Central memory CD4-positive, alpha-beta T cell (primary cell): Measurements from ENCODE around the gene IMPG2.

ENCODE experiments used
- DNase-seq: peaks from one replicate; pipeline ENCODE4 v3.0.0; 2022

IMPG2 gene

DNA sequence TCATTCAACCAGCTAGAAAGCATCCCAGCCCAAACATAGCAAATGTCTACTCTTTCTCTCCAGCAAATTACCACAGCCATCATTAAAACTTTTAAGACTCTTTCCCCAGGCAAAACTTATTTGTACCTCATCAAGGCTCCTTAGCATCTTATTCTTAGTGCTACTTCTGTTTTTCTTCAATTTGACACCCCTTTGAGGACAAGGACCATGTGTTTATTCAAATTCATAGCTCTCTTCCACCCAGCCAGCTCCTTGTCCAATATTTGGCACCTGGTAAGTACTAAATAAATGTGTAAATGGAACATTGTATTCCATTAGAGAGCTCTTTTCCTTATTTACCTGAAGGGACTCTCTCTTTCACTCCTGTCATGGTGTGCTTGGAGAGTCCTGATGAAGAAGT is 89.8 kb downstream of the IMPG2 start:
- no peak for DNase-seq

DNA sequence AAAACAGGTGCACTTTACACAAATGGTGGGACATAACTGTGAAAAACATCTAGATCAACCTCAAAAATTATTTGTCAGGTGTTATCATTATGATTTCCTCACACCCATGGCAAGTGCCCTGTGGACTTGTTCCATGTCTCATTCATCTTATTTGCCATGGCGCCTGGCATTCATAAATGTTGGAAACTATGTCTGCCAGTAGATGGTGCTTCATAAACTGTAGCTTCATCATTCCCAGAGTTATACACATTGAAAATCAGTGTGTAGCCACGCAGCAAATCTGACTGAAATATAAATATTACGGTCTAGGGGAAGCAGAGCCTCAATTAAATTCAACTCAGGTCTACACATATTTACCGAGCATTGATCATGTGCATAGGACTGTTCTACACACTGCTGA is 90.7 kb downstream of the IMPG2 start:
- DNase-seq = no peak

DNA sequence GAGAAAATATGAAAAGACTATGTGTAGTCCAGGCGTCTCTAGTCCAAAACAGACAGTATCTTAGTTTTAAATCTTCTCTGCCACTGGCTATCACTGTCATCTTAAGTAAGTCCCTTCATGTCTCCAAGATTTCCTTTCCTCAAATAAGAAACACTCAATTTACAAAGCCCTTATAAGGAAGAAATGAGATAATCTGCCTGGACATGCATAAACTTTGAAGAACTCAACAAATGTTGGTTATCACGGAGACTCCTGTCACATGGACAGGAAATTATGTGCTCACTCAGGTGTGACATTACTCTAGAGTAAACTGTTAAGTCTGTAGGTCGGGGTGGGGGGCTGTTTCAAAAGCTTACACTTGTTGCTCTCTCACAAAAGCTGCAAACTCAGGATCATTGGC is 91.9 kb downstream of the IMPG2 start:
- no peak for DNase-seq

DNA sequence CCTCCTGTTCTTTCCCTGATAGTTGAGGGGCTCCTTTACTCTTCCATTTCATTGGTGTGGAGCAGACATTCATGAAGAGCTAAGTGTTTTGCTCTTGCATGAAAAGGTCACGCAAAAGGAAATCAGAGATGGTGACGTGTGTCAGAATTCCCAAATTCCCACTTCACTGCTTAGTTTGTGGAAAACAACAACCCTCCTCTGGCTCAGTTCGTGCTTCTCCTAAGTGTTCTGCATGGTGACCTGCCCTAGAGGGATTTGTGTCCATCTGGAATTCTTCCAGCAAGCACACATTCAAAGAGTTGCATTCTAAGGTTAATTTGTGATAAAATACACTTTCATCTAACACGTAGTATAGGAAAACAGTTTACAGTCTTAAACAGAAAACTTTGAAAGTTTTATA is 95.6 kb downstream of the IMPG2 start:
- DNase-seq = no peak

DNA sequence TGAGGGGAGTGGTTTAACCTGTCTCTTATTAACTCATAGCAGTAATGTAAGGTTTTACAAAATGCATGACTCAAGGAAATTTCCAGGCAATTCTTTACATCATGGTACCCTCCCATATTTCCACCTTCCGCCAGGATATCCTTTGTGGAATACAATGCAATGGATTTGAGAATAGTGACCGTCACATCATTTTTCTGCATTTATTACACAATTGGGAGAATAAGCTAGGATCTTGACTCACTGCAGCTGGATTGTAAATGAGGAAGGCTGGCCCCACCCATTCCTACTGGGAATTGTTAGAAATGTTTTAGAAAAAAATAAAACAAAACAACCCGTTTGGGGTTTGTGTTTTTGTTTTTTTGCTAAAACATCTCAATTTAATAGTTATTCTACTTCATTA is 97.4 kb downstream of the IMPG2 start:
- DNase-seq = no peak

DNA sequence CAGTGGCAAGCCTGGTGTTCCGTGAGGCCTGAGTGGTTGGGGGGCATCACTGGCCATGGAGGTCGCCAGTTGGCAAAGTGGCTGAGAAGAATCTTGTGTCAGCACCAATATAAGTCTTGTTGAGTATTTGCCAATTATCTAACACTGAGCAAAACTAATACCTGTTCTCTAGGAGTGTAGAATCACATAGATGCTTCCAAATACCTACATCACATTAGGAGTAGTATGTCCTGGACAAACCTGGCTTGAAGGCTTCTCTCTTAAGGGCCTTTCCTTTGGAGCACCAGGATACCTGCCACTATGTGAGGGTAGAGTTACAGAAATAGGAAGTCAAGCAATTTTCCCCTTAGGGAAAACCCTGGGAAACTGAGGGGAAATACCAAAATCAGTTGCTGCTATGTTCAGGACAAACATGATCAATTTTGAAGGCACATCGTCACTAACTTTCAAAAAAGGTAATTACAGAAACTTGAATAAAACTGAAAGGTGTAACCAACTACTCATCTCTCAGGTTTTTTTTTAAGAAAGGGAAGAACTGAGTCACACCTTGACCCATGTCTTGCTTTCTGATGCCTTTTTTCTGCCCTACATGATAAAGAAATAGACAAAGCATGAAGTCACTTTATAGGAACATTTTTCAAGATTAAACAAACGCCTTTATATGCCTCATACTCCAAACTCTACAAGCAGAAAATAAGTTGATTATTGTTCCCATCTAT is 100.4 kb downstream of the IMPG2 start:
- no peak for DNase-seq

DNA sequence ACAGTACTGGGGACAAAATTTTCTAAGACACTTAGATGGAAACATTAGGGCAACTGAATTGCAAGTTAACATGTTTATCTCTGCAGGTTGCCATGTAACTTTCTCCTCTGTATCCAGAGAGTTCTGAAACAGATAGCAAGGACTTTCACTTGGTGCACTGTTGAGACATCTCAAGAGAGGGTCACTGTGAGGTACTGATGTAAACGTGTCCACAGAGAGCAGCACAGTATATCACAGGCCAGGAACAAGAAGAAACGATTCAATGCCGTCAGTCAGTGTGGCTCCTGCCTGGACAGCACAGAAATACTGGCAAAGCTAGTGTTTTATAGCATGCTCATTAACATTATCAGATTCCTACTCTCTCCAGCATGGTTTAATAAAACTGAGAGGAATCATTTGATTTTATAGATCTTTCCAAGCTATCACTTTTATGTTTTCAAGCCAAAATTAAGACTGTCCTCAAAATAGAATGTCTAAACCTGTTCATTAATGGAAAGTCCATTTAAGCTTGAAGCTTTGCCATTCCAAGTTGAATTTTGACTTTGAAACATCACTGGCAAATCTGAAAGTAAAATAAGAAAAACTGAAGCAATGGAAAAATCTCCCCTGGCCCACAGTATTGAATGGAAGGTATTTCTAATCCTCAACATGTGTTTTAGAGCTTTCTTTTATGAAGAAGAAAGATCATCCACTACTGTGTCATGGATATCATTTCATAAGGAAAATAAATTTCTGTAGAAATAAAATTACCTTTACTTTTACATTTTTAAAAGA is 102.7 kb downstream of the IMPG2 start:
- DNase-seq = no peak

DNA sequence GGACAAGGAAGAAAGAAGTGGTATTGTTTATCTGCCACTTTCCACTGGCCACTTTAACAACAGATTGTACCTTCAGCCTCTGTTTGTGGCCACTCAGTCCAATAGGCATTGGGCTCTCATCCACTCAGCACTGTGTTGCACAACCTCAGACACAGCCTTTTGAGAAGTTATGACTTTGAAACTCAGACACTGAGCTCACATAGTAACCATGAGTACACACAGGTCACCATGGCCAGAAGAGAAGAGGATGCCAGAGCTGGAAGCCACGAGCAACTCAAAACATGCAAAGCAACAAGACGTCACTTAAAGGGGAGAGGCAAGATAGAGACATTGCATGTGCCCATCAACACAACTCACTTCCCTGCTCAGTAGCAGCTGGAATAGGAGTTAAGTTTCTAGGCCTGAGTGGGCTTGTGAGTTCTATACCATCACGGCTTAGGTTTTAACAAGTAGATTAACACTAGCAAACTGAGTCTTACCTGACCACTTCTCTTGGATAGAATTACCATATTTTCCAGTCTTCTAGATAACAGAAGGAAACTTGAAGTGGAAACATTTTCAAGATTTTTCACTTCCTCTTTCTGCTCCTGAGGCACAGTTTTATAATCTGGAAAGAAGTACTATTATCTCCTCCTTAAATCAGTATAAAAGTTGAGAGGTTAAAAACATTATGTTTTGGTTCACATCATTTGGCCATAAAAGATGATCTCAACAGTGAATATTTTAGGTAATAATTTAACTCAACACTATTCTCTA is 103.5 kb downstream of the IMPG2 start:
- no peak for DNase-seq

DNA sequence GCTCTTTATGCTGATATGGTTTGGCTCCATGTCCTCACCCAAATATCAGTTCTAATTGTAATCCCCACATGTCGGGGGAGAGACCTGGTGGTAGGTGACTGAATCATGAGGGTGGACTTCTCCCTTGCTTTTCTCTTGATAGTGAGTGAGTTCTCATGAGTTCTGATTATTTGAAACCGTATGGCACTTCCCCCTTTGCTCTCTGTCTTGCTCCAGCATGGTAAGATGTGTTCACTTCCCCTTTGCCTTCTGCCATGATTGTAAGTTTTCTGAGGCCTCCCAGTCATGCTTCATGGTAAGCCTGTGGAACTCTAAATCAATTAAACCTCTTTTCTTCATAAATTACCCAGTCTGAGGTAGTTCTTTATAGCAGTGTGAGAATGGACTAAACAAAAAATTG is 107.6 kb downstream of the IMPG2 start:
- DNase-seq = no peak

DNA sequence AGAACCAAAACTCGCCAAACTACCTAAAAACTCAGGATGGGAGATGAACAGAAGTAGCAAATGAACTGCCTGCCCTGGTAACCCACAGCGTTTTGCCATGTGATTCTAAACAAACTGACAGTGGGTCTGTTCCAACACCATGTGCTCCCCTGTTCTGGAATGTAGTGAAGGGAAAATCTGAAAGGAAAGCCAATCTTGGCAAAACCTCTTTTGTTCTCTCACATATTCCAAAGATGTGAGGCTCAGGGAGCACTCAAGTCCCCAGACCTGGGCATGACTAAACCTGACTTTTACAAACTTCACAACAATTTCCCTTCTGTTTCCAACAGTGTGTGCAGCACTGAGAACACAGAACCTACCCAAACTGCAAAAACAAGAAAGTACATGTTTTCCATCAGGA is 116.1 kb downstream of the IMPG2 start:
- DNase-seq = no peak

DNA sequence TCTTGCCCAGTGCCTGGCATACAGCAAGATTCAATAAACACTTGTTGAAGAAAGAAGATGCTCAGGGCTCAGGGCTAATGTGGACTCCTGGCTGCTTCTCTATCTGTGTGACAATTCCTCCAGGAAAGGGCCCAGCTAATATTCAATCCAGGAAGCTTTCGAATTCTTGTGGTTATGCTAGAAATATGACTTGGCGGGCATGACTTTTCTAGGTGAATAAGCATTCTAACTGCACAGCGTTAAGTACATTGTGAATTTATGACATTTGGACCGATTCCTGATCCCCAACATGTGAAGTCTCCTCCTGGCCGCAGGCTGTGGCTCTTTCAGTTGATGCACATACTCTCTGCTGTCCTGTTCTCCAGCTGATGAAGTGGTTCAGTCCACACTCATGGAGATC is 117.0 kb downstream of the IMPG2 start:
- no peak for DNase-seq

DNA sequence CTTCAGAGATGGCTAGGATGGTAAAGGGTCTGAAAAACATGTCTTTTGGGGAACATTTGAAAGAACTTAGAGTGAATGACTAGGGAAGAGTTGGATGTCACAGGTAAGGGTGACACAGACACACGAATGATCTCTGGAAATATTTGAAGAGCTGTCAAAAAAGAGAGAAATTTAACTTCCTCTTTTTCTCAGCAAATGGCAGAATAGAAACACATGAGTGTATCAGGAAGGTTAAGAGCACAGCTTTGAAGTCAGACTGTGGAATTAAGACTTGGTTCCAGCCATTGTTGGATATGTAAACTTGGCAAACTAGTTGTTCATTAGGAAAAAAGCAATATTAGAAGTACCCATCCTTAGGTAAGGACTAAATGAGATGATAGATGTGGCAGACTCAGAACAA is 117.7 kb downstream of the IMPG2 start:
- DNase-seq = no peak

DNA sequence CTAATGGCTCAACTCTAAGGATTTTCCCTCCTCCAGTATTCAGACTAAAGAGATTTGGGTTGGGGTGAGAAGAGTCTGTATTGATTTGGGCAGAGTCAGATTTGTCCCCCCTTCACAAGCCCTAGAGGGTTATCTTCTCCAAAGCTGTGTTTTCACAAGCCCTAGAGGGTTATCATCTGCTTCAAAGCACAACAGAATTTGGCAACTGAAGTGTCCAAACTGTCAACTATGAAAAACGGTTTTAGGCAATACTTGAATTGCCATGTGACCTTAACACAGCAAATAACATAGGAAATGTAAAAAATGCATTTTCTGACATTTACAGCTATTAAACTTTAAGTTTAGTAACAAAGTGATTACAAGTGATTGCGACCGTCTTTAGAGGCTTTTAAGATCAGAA is 119.9 kb downstream of the IMPG2 start:
- no peak for DNase-seq

DNA sequence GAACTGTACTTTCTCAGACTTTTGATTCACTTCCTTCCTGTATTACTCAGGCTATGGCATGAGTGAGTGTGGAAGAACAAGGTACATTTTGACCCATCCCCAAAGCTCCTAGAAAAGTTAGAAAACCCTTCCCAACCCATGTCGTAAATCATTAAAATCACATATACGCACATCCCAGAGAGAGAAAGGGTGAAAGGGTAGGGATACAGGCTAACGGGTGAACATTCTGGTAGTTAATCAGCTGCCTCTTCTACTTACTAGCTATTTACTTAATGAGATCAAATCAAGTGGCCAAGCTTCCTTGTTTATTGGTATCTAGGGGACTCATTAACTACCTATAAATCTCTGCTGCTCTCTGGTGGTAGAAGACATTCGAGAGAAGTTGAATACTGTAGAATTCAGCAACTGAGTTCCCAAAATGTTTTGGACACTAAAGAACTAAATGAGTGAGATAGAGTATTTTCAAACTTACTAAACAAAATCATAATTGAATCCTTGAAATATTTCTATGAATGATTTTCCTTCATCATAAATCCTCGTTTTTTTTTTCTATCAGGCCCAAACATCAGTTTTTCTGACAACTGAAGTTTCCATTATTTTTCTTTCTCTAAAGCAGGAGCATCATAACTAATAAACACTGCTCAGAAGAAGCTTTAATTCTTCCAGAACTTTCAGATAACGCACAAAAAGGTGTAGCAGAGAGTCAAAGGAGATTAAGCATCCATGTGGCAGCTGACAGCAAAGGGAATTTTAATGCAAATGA is 124.2 kb downstream of the IMPG2 start:
- DNase-seq = no peak

DNA sequence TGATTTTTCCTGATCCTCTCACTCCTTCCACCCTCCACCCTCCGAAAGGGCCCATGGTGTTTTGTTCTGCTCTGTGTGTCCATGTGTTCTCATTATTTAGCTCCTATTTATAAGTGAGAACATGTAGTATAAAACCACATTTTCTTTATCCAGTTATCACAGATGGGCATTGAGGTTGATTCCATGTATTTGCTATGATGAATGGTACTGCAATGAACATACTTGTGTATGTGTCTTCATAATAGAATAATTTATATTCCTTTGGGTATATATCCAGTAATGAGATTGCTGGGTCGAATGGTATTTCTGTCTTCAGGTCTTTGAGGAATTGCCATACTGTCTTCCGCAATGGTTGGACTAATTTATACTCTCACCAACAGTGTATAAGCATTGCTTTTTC is 126.0 kb downstream of the IMPG2 start:
- DNase-seq = no peak

DNA sequence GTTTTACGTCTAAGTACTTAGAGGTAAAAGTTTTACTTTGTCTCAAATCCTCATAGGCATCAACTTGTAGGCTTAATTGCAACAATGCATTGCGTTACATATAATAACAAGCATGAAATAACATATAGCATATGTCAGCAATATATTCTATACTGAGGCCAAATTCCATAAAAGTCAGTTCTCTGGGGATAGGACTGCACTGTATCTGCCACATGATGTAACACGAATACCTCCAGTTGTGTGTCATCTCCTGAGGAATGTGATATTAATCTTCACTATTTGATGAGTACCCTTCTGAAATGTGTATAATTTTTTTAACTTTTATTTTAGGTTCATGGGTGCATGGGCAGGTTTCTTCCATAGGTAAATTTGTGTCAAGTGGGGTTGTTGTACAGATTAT is 126.4 kb downstream of the IMPG2 start:
- no peak for DNase-seq

DNA sequence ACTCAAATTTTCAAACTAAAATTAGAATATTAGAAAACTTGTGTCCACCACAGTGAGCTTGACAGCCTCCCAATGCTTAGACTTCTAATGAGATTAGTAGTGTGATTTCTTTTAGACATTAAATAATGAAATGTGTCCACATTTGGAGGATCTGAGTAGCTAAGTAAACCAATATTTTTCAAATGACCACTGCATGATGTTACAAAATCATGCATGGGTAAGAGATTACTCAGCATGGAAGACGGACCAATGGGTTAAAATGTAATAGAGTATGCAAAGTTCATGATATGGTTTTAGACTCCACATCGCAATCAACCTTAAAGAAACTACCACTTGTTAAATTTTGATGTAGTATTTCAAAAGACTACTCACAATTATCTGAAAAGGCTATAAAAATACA is 130.6 kb downstream of the IMPG2 start:
- DNase-seq = no peak

DNA sequence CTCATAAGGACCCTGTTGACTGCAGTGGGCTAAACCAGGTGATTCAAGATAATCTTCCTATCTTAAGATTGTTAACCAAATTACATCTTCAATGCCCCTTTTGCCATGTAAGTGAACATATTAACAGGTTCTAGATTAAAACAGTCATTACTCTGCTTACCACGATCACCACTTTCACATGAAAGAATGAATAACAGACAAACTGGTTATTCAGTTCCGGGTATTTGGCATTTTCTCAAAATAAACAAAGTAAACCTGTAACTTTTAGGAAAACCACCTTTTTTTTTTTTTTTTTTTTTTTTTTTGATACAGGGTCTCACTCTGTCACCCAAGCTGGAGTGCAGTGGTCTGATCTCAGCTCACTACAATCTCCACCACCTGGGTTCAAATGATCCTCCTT is 131.2 kb downstream of the IMPG2 start:
- no peak for DNase-seq

DNA sequence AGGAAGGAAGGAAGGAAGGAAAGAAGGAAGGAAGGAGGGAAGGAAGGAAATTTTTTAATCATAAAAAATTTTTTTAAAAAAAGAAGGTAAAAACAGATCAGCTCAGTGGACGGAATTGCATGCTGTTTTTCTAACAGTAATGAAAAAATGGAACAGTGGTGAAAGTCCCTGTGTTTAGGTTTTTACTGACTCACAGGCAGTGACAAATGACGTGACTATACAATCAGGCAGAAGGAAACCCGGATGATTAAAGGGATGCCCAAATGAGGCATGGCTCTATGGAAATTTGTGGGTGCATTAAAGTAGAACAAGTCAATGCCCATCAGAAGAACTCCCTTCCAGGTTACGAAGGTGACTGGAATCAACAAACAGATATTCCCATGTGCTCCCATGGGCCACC is 135.0 kb downstream of the IMPG2 start:
- no peak for DNase-seq

DNA sequence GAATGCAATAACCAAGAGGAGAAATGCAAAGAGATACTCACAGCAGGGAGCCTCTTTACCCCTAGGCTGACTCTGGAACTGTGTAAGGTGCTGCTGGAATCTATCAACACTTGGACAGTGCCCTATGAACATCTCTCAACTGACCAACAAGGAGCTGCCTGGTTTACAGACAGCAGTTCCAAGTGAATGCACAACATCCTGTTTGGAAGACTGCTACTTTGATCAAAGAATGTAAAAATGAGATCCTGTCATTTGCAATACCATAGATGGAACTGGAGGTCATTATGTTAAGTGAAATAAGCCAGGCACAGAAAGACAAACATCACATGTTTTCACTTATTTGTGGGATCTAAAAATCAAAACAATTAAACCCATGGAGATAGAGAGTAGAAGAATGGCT is 136.3 kb downstream of the IMPG2 start:
- no peak for DNase-seq

DNA sequence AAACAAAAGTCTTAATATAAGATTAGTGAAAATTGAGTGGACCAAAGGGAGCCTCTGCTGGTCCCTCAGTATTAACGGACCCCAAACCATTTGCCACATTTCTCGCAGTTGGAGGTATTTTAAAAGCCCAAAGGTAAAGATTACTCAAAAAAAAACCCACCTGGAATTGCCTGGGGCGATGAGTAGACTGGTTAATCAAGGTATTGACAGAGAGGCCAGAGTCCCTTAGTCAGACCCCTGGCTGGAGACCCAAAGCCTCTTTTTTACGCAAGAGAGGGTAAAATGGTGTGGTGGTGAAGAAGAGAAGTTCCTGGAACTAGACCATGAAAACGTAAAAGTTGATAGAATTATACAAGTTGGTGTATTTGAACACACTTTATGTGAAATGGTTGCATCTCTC is 137.2 kb downstream of the IMPG2 start:
- DNase-seq = no peak

DNA sequence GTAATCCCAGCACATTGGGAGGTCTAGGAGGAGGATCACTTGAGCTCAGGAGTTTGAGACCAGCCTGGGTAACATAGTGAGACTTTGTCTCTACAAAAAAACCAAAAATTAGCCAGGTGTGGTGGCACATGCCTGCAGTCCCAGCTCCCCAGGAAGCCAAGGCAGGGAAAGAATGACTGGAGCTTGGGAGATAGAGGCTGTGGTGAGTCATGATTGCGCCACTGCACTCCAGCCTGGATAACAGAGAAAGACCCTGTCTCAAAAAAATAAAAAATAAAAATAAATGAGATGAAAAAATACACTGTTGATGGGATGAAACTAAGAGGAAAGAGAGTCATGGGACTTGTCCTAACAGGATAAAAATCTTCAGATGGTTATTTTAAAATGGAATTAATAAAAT is 137.6 kb downstream of the IMPG2 start:
- no peak for DNase-seq

DNA sequence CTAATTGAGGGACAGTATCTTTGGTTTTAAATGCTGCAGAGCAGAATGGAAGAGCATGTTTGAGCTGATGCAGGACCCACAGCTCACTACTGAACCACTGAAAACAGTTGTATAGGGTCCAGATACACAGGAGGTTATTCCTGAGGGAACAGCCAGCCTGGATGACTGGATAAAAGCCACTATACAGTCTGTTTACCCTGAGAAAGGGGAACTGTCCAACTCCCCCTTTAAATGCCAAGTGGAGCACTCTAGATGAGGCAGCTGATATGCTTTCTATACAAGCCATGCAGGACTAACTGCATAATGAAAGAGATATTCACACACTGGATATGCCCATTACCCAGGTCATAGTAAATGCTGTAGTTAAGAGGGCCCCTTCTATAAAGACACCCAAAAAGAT is 138.6 kb downstream of the IMPG2 start:
- no peak for DNase-seq
